Endothelial cell of coronary artery (primary cell): ENCODE results near the gene HEMK1. TPM values are rescaled to one million over a fixed set of nuclear protein-coding genes. Genes with fewer than 3 reads are reported as not detected.

ENCODE experiments used
- total RNA-seq: library from RNA; depleted of rRNA; stranded (reverse); fragments of >200 nt; gene quantifications from 2 replicates; pipeline ENCODE4 v1.2.3, GENCODE V29; 2014

The HEMK1 gene, protein sequence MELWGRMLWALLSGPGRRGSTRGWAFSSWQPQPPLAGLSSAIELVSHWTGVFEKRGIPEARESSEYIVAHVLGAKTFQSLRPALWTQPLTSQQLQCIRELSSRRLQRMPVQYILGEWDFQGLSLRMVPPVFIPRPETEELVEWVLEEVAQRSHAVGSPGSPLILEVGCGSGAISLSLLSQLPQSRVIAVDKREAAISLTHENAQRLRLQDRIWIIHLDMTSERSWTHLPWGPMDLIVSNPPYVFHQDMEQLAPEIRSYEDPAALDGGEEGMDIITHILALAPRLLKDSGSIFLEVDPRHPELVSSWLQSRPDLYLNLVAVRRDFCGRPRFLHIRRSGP
- total RNA-seq, result 9.5 and 12.6 TPM in 2 replicates

DNA sequence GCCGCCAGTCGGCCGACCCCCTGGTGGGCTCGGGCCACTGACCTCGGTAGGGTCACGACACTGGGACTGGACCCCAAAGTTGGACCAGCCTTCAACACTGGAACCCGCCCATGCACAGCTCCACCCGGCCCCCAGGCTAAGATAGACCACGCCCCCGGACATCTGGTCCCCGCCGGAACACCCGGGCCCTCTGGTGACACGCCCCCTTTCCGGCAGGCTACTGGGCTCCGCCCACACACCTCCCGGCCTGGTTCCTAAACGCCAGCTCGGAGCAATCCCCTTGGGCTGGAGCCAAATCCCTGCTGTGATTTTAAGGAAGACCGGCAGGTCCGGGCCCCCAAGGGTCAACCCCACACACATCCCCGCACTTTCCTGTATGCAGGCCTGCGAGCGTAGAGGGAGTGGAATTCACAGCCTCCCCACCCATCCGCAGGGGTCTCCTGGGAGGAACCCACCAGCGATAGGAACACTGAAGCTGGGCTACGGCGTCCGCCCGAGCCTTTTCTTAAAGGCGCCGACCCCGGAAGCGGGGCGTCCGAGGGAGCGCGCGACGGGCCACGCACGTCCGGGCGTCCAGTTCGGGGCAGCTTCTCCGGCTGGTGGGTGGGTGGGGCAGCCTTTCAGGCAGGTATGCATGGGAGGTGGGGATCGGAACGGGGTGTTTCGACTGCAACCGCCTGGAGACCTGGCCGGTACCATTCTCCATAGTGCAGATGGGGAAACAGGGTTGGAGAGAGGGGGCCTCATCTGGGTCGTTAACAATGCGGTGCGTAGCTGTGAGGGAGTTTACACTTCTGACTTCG is at the start of gene HEMK1:
Gene HEMK1 (plus strand): TSS at position 576 of the 803 bp plus-strand sequence. CDS start 1,583 bp downstream, outside the sequence.

DNA sequence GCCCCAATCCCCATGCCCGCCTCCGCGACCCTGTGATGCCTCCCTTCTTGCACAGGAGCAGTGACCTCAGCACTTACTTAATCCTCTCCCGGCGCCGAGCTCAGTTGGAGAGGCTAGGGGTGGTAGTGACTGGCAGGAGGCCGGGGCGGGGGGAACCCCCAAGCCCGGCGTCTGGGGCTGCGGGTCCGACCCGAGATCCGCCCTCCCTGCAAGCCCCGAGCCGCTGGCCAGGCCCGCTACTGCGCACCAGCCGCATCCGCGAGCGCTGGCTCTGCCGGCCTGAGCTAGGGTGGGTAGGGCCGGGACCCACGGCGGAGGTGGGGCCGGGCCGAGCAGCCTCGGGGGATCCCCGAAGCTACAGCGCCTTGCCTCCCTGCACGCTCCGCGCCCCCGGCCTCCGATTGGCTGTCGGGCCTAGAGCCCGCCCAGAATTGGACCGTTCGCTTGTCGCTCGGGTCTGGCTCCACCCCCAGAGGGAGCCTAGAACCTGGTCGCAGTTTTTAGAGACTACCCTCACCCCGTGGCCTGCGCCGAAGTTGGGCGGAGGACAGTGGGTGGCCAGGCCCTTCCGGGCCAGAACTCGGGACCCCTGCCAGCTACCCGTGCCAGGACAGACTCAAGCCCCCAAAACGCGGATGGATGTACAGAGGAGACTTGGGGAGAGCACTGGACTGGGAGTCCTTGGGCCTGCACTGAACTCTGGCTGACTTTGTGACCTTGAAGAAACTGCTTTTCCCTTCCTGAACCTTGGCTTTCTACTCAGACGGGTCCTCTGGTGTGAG is 1.7 kb upstream of the HEMK1 start, which contains the start of gene C3orf18:
Gene C3orf18 (minus strand): TSS at position 362 of the 782 bp plus-strand sequence. CDS start 2,048 bp downstream, outside the sequence.

DNA sequence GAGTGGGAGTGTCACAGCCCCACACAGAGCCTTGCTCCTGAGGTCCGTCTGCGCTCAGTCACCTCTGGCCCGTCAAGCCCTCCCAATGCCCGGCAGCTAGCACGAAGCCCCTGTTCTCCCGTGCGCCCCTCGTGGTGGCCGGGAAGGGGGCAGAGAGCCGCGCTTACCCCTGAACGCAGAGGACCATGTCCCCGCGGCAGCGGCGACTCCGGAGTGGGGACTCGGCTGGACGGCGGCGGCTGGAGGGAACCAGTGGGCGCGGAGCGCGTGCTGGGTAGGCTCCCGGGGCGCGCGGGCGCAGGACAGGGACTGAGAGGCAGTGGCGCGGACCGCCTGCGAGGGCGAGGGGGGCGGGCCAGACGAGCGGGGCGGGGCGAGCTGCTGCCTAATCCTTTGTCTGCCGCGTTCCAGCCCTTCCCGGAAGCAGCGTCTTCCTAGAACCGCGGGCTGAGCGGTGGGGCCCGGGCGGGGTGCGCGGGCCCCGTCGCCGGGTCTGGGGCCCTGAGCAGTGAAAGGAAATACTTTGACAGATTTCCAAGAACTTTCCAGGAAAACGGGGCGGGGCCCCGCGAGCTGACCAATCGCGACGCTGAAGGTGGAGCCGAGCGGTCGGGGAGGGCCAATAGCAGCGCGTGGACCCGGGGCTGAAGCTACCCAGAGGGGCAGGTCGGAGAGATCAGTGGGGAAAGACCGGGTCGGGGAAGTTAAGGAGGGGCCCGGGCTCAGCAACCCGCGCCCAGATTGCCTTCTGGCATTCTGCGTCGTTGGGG is 42.3 kb downstream of the HEMK1 start, which contains the start of gene CISH:
Gene CISH (minus strand): TSS at position 311 of the 770 bp plus-strand sequence. CDS start 124 bp downstream, at position 187.

DNA sequence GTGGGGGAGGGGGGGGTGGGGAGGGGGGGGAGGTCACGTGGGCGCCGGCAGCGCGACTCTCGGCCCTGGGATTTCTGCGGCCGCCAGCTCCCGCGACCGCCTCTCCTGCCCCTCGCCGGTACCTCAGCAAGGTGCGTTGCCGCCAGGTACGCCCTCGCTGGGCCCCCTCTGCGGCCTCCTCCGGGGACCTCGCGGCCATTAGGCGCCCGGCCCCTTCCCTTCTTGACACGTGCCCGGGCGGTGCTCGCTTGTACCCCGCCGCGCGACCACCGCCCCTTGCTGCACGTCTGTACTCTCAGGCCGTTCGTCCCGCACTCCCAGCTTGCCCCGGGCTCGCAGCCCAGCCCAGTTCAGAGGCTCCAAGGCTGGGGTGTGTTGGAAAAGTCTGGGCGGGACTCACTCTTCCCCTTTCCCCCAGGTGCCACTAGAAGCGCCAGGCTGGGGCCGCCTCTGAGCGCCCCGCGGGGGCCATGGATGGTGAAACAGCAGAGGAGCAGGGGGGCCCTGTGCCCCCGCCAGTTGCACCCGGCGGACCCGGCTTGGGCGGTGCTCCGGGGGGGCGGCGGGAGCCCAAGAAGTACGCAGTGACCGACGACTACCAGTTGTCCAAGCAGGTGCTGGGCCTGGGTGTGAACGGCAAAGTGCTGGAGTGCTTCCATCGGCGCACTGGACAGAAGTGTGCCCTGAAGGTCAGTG is 47.9 kb downstream of the HEMK1 start, which contains the start of gene MAPKAPK3:
Gene MAPKAPK3 (plus strand): TSS at position 56 of the 696 bp plus-strand sequence. CDS start 415 bp downstream, at position 471.

Other genes starting within 250 kb of the HEMK1 start
- 442 and 623 TPM in 2 replicates for gene HYAL2, start 246.8 kb upstream of the HEMK1 start, total RNA-seq
- gene TUSC2, start 241.3 kb upstream of the HEMK1 start, total RNA-seq, result 18.4 and 22.7 TPM in 2 replicates
- 12.7 and 24.0 TPM in 2 replicates for gene RASSF1, start 228.7 kb upstream of the HEMK1 start, total RNA-seq
- 0.36 and 0.38 TPM in 2 replicates for gene ZMYND10, start 223.8 kb upstream of the HEMK1 start, total RNA-seq
- 18.9 and 19.9 TPM in 2 replicates for gene NPRL2, start 218.7 kb upstream of the HEMK1 start, total RNA-seq
- 18.0 and 21.7 TPM in 2 replicates for gene CYB561D2, start 218.7 kb upstream of the HEMK1 start, total RNA-seq
- gene TMEM115, start 210.0 kb upstream of the HEMK1 start, total RNA-seq, result 31.0 and 38.5 TPM in 2 replicates
- not detected in 2 replicates for gene CACNA2D2, start 65.9 kb upstream of the HEMK1 start, total RNA-seq
- 2.2 and 4.8 TPM in 2 replicates for gene C3orf18, start 1.8 kb upstream of the HEMK1 start, total RNA-seq
- 0.19 and 0.27 TPM in 2 replicates for gene CISH, start 42.3 kb downstream of the HEMK1 start, total RNA-seq
- 16.8 and 19.8 TPM in 2 replicates for gene MAPKAPK3, start 47.6 kb downstream of the HEMK1 start, total RNA-seq
- gene DOCK3, start 105.4 kb downstream of the HEMK1 start, total RNA-seq, result under 0.01 TPM in 2 replicates